Frontal cortex (tissue), 4 donors: ENCODE measurements around the gene SH3BP2. TPM values are rescaled to one million over a fixed set of nuclear protein-coding genes. Genes with fewer than 3 reads are reported as not detected.
"Not testable (repeated sequence)": the region's sequence is repeated elsewhere in the genome, so short reads cannot be mapped to it uniquely, and the experiment has no call there.

ENCODE experiments used
- DNase-seq, 2 donors: peaks; one replicate each; pipeline ENCODE4 v3.0.0; 2012; ENCODE audit warnings: low spot score in 2 of 2
- FAIRE-seq: peaks from 2 replicates; lab custom pipeline; 2012; peaks lifted over from hg19 to GRCh38; lab: Jason Lieb, UNC
- total RNA-seq: library from RNA; depleted of rRNA; stranded (reverse); fragments of >200 nt; gene quantifications from one replicate; pipeline ENCODE4 v1.2.3, GENCODE V29; 2014
- donor health status: control.
- donor health status: control.
- donor health status: control.

SH3BP2 gene
- total RNA-seq, 1 donor from 2014 or later: 19.6 TPM

DNA sequence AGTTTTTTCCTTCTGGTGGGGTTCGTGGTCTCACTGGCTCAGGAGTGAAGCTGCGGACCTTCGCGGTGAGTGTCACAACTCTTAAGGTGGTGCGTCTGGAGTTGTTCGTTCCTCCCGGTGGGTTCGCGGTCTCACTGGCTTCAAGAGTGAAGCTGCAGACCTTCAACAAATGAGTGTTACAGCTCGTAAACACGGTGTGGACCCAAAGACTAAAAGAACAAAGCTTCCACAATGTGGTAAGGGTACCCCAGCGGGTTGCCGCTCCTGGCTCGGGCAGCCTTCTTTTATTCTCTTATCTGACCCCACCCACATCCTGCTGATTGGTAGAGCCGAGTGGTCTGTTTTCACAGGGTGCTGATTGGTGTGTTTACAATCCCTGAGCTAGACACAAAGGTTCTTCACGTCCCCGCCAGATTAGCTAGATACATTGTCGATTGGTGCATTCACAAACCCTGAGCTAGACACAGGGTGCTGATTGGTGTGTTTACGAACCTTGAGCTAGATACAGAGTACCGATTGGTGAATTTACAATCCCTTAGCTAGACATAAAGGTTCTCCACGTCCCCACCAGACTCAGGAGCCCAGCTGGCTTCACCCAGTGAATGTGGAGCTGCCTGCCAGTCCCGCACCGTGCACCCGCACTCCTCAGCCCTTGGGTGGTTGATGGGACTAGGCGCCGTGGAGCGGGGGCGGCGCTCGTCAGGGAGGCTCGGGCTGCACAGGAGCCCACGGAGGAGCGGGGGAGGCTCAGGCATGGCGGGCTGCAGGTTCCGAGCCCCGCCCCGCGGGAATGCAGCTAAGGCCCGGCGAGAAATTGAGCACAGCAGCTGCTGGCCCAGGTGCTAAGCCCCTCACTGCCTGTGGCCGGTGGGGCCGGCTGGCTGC lies 30.2 kb upstream of the SH3BP2 start:
- DNase-seq, FAIRE-seq: not testable (repeated sequence)

DNA sequence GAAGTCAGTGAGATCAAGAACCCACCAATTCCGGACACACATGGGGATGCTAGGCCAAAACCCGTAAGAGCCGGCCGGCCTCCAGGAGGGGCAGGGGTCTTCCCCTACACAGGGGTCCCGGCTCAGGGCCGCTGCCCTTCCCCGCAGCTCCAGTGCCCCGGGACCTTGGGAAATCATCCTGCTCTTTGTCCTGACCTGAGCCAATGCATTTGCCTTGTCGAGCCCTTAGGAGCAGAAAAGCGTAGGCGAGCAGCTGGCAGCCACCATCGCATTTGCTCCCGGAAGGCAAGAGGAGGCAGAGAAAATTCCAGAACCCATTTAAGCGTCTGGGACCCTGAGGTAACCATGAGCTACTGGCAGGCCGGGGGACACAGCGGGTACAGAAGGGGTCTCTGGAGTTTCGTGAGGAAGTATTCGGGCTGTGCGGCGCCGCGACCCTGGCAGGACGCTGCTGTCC lies 29.3 kb upstream of the SH3BP2 start:
- no peak for DNase-seq
- no peak for FAIRE-seq

DNA sequence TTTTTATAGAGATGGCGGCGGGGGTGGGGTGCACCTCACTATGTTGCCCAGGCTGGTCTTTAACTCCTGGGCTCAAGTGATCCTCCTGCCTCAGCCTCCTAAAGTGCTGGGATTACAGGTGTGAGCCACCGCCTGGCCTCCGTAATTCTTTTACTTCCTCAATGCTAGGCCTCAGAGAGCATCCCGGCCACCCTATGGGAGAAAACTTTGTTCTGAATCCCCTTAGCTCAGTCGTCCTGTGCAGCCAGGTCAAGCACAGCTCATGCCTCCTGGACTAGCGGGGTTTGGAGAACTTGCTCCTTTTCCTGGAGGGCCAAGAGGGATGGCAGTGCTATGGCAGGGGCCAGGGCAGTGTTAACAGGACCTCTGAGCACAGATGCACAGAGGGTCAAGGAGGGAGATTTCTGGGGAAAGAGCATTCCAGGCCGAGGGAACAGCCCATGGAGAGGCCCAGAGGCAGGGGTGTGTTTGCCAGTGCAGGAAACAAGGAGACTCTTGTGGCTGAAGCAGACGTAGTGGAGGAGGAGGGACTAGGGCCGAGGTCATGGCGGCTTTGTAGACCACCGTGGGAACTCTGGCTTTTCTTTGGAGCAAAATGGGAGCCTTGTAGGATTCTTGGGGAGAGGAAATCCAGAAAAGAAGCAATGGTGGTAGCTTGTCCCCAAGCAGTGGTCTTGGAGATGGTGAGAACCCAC lies 26.9 kb upstream of the SH3BP2 start:
- FAIRE-seq (no peak), DNase-seq (no peak)

DNA sequence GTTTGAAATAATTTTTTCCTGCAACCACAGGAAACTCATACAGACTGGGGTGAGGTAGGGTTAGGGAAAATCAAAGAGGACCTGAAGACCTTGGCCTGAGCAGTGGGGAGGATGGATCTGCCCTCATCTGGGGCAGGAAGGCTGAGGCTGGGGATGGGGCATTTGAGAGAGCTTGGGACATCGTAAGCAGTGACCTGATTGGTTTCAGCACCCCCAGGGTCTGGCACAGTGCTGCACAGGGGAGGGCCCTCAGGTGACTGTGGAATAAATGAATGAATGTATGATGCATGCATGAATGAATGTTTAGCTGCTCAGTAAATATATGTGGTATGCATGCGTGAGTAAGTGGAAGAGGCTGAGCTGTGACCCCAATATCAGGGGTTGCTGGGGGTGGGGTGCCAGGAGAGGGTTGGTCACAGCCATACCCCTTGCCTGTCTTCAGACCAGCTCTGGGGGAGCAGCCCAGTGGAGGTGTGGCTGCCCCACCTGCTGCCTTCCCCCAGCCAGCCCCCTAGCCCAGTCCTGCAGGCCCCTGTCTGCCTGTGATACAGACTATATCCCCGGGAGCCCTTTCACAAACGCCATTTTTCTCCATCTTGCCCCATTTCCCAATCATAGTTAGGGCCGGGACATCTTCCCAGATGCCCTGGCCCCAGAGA lies 25.7 kb upstream of the SH3BP2 start:
- no peak for FAIRE-seq
- DNase-seq: no peak

DNA sequence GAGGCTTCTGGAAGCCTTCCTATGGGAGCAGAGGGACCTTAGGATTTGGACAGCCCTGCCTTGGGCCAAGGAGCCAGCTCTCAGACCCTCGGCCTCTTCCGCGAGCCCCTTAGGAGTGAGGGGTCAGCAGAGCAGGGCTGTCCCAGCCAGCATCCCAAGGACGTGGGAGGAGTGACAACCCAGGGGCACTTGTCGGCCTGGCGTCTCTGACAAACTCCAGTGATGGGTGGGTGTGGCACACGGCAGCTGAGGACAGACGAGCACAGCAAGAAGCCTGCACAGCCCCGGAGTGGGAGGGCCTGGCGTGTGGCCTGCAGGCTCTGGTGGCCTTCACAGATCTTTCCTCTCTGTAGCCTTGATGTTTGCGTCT lies 25.2 kb upstream of the SH3BP2 start:
- DNase-seq (no peak), FAIRE-seq (no peak)

- no peak for FAIRE-seq
- no peak for DNase-seq
These were observed 24.8 kb upstream of the SH3BP2 start for GRCh38 chr4:2768124-2768523.

DNA sequence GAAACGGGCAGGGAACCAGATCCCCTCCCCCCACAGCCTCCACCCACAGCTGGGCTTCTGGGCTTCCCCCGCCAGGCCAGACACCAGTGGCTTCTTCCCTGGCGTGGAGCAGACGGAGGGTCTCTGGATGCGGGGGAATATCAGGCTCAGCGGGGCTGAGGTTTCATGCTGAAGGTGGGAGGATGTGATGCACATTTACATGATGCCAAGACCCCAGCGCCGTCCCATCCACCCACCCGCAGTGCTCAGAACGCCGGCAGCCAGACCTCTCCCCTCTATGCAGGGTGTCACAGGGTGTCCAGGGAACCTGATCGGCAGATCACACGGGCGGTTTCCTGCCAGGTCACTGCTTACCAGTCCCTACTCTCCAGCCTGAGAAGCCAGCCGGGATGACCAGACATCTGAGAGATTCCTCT lies 24.0 kb upstream of the SH3BP2 start:
- FAIRE-seq: no peak
- DNase-seq: no peak

- DNase-seq (no peak), FAIRE-seq (no peak)
These were observed 21.6 kb upstream of the SH3BP2 start for GRCh38 chr4:2771264-2771663.

DNA sequence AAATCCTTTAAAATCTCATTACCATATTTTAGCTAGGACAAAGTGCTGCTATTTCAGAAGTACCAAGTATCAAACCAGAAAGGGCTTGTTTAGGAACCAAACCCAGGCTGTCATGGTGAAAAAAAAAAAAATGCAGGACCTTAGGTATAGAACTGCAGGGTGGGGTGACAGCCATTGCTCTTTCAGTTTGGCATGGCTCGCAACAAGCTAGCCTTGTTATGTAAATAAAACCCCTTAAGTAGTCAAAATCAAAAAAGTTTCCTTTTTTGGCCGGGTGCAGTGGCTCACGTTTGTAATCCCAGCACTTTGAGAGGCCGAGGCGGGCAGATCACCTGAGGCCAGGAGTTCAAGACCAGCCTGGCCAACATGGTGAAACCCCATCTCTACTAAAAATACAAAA lies 12.2 kb upstream of the SH3BP2 start:
- not testable (repeated sequence) for DNase-seq, FAIRE-seq

GRCh38 chr4:2781911-2782310 lies 11.0 kb upstream of the SH3BP2 start:
- FAIRE-seq (no peak), DNase-seq (no peak)

- DNase-seq: no peak
- FAIRE-seq: no peak
These were observed 9.1 kb upstream of the SH3BP2 start for GRCh38 chr4:2783790-2784189.

- DNase-seq: no peak
- no peak for FAIRE-seq
These were observed 7.3 kb upstream of the SH3BP2 start for GRCh38 chr4:2785613-2786012.

DNA sequence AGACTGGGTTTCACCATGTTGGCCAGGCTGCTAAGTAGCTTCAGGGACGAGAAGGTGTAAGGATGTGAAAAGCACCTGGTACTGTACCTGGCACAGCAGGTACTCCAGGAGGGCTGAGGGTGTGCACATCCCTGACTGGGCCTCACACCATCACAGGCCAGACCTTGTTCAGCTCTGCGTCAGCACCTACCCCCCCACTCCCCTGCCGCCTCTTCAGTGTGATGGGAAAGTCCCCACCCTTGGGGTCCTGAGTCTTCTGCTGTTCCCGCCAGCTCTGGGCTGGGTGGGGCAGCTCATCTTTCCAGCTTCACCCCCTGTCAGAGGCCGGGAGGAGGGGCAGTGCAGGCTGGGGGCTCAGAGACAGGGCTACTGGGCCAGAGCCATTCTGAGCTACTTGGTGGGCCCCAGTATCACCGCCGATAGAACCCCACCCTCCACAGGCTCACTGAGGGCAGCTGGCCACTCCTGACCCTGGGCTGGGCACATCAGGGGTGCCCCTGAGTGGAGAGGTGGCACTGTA lies 6.7 kb upstream of the SH3BP2 start:
- DNase-seq (no peak), FAIRE-seq (no peak)

DNA sequence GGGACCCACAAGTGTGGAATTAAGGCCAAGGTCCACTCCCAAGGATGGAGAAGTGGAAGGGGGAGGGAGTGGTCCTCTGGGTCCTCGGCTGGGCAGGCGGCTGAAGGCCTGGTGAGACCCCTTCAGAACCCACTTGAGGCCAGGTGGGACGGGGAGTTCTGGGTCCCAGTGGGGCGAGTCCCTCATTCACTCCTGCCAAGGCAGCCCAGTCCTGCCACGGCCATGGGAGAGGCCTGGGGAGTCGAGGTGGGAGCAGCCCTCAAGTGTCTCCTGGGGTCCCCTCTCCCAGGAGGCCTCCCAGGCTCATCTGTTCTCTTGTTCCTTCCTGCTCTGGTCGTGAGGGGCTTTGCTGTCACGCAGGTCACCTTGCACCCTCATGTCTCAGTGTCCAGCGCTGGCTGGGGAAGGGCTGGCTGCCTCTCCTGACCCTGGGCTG lies 6.1 kb upstream of the SH3BP2 start:
- FAIRE-seq (no peak), DNase-seq (no peak)

DNA sequence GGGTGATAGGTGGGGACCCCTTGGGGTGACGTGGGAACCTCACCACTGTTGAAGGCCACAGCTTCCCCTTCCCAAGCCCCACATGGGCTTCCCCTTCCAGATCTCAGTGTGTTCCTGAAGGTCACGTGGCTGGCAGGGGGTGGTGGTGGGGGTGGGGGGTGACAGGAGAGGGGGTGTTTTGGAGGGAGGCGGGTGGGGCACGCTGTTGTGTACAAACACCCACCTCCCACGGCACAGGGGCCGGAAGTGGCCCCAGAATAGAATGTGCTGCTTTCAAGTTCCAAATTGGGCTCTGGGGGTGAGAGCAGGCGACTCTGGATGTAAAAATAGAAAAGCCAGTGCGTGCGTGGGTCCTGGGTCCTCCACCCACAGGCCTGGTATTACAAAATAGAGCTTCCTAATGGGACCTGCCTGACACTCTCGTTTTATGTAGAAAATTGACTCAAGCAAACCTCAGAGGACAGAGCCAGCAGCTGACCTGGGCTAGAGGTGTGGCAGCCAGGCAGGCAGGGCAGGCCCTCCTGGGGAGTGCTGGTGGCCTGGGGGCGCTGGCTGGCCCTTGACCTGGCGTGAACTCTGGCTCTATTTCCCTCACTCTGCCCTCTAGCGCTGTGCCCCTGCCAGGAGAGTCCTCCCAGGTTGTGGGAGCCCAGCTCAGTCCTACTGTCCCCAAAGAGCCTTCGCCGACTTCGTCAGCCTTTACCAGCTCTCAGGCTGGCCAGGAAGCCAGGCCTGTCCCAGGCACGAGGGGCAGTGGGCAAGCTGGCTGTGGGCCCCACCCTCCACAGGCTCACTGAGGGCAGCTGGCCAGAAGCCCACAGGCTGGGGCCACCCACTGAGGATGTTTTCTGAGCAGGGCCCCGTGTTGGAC lies 5.4 kb upstream of the SH3BP2 start:
- peak in 1 of 2 donors; percentile 54 for DNase-seq
- FAIRE-seq: no peak

DNA sequence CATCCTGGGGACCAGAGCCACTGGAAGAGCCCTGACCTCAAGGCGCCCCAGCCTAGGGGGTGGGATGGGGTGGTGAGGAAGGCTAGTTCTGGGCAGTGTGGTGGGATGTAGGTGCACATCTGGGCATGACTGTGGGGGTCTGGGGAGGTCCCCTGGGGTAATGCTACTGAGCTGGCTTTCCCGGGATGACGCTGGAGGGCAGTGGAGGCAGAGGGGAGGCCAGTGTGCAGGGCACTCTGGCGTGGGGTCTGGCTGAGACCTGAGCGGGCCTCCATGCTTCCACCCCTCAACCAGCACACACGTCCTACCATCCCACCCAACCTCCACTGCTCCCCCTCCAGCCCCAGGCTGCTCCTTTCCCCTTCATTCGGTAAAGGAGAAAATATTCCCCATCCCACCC lies 4.8 kb upstream of the SH3BP2 start:
- DNase-seq (no peak), FAIRE-seq (no peak)

DNA sequence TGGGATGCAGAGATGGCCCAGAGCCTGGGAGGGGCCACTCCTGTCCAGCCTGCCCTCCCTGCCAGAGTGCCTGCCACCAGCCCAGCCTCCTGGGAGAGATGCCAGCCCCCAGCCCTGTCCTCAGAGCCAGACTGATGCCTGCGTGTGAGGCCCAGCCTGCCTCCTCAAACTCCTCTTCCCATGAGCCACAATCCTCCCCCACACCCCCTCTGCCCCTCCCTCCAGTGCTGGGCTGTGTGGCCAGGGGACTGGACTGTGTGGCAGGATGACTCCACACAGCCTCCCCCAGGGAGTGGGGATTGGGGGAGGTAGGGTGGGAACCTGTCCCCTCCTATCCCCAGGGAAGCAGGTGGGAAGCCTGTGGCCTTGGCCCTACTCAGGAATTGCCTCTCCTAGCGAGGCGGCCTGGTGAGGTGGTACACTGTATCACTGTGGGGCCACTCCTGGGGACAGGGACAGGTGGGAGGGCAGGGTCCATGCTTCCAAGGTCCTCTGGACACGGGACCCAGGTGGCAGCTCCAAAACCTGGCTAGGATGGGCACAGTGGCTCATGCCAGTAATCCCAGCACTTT lies 4.3 kb upstream of the SH3BP2 start:
- FAIRE-seq (no peak), DNase-seq (peak in 1 of 2 donors; percentile 67)

- DNase-seq (no peak), FAIRE-seq (no peak)
These were observed 3.5 kb upstream of the SH3BP2 start for GRCh38 chr4:2789351-2789750.
